ENCODE data around the gene TAB3.

Gene TAB3

DNA sequence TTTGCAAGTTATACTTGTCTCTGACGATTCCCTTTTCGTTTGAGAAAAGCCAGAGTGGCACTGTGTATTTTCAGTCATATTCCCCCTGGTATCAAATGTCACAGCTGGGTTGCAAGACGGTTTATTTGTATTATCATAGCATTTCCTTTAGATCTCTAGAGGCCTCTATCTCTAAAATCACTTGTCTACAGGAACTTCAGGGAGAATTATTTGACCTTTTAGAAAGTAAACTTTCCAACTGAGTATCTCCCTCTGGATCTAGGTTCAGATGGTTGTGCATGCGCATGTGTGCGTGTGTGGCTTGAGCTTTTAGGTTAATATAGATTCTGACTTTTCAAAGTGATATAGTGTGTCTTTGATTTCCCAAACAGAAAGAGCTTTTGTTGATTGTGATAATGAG, 15.1 kb upstream of the TAB3 start:
- Histone ChIP-seq H3K9me3 (ENCODE audit: low read length) (no peaks in the 10 kb centered on the region), H3K4me1 (ENCODE audit: insufficient read depth, low read length) (no peaks in the 10 kb centered on the region), H3K27me3 (ENCODE audit: insufficient read depth, low read length) (no peaks in the 10 kb centered on the region), H3K36me3 (ENCODE audit: insufficient read depth, low read length) (no peaks in the 10 kb centered on the region), H3K4me3 (ENCODE audit: low read length) (no peak overlapping the region), H2AFZ (ENCODE audit: low read depth, low read length) (no peak overlapping the region)

GRCh38 chrX:30900227-30900626, 11.2 kb upstream of the TAB3 start:
- Histone ChIP-seq H3K27me3 (ENCODE audit: insufficient read depth, low read length) (no peaks in the 10 kb centered on the region), H3K4me1 (ENCODE audit: insufficient read depth, low read length) (no peaks in the 10 kb centered on the region), H3K9me3 (ENCODE audit: low read length) (no peaks in the 10 kb centered on the region), H3K36me3 (ENCODE audit: insufficient read depth, low read length) (no peaks in the 10 kb centered on the region), H3K4me3 (ENCODE audit: low read length) (no peak overlapping the region), H2AFZ (ENCODE audit: low read depth, low read length) (no peak overlapping the region)

GRCh38 chrX:30898886-30899285, 9.8 kb upstream of the TAB3 start:
- H2AFZ ChIP-seq (ENCODE audit: low read depth, low read length): no peak overlapping the region
- H3K27me3 ChIP-seq (ENCODE audit: insufficient read depth, low read length): no peaks in the 10 kb centered on the region
- no peaks in the 10 kb centered on the region for H3K9me3 ChIP-seq (ENCODE audit: low read length)
- no peaks in the 10 kb centered on the region for H3K4me1 ChIP-seq (ENCODE audit: insufficient read depth, low read length)
- no peak overlapping the region for H3K4me3 ChIP-seq (ENCODE audit: low read length)
- H3K36me3 ChIP-seq (ENCODE audit: insufficient read depth, low read length): no peaks in the 10 kb centered on the region

- Histone ChIP-seq H2AFZ (ENCODE audit: low read depth, low read length) (no peak overlapping the region), H3K36me3 (ENCODE audit: insufficient read depth, low read length) (no peaks in the 10 kb centered on the region), H3K9me3 (ENCODE audit: low read length) (no peaks in the 10 kb centered on the region), H3K4me3 (ENCODE audit: low read length) (no peak overlapping the region), H3K27me3 (ENCODE audit: insufficient read depth, low read length) (peaks cover 2% of the 10 kb centered on the region), H3K4me1 (ENCODE audit: insufficient read depth, low read length) (no peaks in the 10 kb centered on the region)
Observed at GRCh38 chrX:30895370-30895769, 6.3 kb upstream of the TAB3 start.

DNA sequence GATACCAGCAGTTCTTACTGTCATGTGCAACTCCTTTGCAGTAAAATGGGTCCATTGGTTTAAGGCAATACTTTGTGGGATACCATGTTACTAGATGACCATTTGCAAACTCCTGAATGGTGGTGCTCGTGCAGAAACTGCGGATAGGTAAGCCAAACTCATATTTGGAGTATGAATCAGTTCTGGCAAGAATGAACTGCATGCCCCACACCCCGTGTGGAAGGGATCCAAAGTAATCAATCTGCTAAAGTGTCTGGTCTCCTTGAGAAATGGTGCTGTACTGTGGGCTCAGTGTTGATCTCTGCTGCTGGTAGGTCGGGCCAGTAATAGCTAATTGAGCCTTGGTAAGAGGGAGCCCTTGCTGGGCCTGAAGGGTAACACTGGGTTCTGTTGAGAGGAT, 4.2 kb upstream of the TAB3 start:
- Histone ChIP-seq H3K27me3 (ENCODE audit: insufficient read depth, low read length) (peaks cover 2% of the 10 kb centered on the region), H3K4me3 (ENCODE audit: low read length) (no peak overlapping the region), H3K4me1 (ENCODE audit: insufficient read depth, low read length) (peaks cover 3% of the 10 kb centered on the region), H3K9me3 (ENCODE audit: low read length) (no peaks in the 10 kb centered on the region), H2AFZ (ENCODE audit: low read depth, low read length) (no peak overlapping the region), H3K36me3 (ENCODE audit: insufficient read depth, low read length) (no peaks in the 10 kb centered on the region)

- peaks cover 6% of the 10 kb centered on the region for H3K4me1 ChIP-seq (ENCODE audit: insufficient read depth, low read length)
- no peaks in the 10 kb centered on the region for H3K36me3 ChIP-seq (ENCODE audit: insufficient read depth, low read length)
- H3K9me3 ChIP-seq (ENCODE audit: low read length): no peaks in the 10 kb centered on the region
- H2AFZ ChIP-seq (ENCODE audit: low read depth, low read length): no peak overlapping the region
- peaks cover 2% of the 10 kb centered on the region for H3K27me3 ChIP-seq (ENCODE audit: insufficient read depth, low read length)
- H3K4me3 ChIP-seq (ENCODE audit: low read length): no peak overlapping the region
Observed at GRCh38 chrX:30892591-30892990, 3.5 kb upstream of the TAB3 start.

GRCh38 chrX:30888526-30889146, 418 bp downstream of the TAB3 start:
- peaks cover 6% of the 10 kb centered on the region for H3K4me1 ChIP-seq (ENCODE audit: insufficient read depth, low read length)
- H3K4me3 ChIP-seq (ENCODE audit: low read length): peak overlapping the region; percentile 94
- H3K36me3 ChIP-seq (ENCODE audit: insufficient read depth, low read length): no peaks in the 10 kb centered on the region
- no peaks in the 10 kb centered on the region for H3K9me3 ChIP-seq (ENCODE audit: low read length)
- no peak overlapping the region for H2AFZ ChIP-seq (ENCODE audit: low read depth, low read length)
- H3K27me3 ChIP-seq (ENCODE audit: insufficient read depth, low read length): peaks cover 2% of the 10 kb centered on the region

DNA sequence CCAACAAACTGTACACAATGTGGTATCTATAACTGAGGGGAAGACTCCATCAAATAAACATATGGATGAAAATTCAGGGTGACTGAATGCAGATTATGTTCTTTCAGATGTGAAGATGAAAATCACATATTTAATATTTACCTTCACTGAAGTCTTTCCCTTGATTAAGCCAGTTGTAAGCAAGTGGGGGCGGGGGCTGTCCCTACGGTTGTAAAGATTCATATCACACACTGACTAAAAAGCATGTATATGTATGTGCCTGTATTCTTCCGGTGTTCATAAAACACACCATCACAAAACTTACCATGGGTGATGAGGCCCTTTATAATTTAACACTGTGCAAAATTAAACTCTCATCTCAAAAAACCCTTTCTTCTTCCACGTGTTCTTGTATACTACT, 1.3 kb downstream of the TAB3 start:
- H2AFZ ChIP-seq (ENCODE audit: low read depth, low read length): no peak overlapping the region
- H3K4me3 ChIP-seq (ENCODE audit: low read length): peak overlapping the region; percentile 94
- H3K27me3 ChIP-seq (ENCODE audit: insufficient read depth, low read length): peaks cover 2% of the 10 kb centered on the region
- peaks cover 6% of the 10 kb centered on the region for H3K4me1 ChIP-seq (ENCODE audit: insufficient read depth, low read length)
- no peaks in the 10 kb centered on the region for H3K36me3 ChIP-seq (ENCODE audit: insufficient read depth, low read length)
- H3K9me3 ChIP-seq (ENCODE audit: low read length): no peaks in the 10 kb centered on the region

GRCh38 chrX:30887288-30887687, 1.8 kb downstream of the TAB3 start:
- H3K4me3 ChIP-seq (ENCODE audit: low read length): peak overlapping the region; percentile 94
- peaks cover 6% of the 10 kb centered on the region for H3K4me1 ChIP-seq (ENCODE audit: insufficient read depth, low read length)
- peaks cover 2% of the 10 kb centered on the region for H3K27me3 ChIP-seq (ENCODE audit: insufficient read depth, low read length)
- H3K9me3 ChIP-seq (ENCODE audit: low read length): no peaks in the 10 kb centered on the region
- H2AFZ ChIP-seq (ENCODE audit: low read depth, low read length): no peak overlapping the region
- H3K36me3 ChIP-seq (ENCODE audit: insufficient read depth, low read length): no peaks in the 10 kb centered on the region

GRCh38 chrX:30885136-30885535, 3.9 kb downstream of the TAB3 start:
- Histone ChIP-seq H2AFZ (ENCODE audit: low read depth, low read length) (no peak overlapping the region), H3K36me3 (ENCODE audit: insufficient read depth, low read length) (no peaks in the 10 kb centered on the region), H3K4me3 (ENCODE audit: low read length) (no peak overlapping the region), H3K27me3 (ENCODE audit: insufficient read depth, low read length) (no peaks in the 10 kb centered on the region), H3K4me1 (ENCODE audit: insufficient read depth, low read length) (peaks cover 6% of the 10 kb centered on the region), H3K9me3 (ENCODE audit: low read length) (no peaks in the 10 kb centered on the region)

- Histone ChIP-seq H2AFZ (ENCODE audit: low read depth, low read length) (no peak overlapping the region), H3K4me3 (ENCODE audit: low read length) (no peak overlapping the region), H3K4me1 (ENCODE audit: insufficient read depth, low read length) (peaks cover 2% of the 10 kb centered on the region), H3K36me3 (ENCODE audit: insufficient read depth, low read length) (no peaks in the 10 kb centered on the region), H3K9me3 (ENCODE audit: low read length) (no peaks in the 10 kb centered on the region), H3K27me3 (ENCODE audit: insufficient read depth, low read length) (no peaks in the 10 kb centered on the region)
Observed at GRCh38 chrX:30883138-30883537, 5.9 kb downstream of the TAB3 start.

GRCh38 chrX:30881797-30882196, 7.3 kb downstream of the TAB3 start:
- H3K4me3 ChIP-seq (ENCODE audit: low read length): no peak overlapping the region
- no peak overlapping the region for H2AFZ ChIP-seq (ENCODE audit: low read depth, low read length)

DNA sequence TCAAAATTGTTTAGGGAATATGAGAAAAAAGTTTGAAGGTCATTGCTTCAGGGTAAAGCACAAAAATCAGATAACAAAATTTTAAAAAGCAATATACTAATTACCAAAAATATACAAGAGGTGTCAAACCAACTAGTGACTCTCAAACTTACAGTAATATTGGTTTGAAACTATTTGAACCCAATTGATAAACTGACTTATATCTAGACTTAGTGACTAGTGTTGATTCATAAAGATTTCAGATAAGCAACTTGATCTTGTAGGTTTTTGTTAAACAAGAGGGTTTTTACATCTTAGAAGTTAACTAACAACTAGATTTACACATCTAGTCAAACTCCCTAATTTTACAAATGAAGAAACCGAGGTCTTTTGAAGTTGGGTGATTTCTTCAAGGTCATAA, 7.7 kb downstream of the TAB3 start:
- Histone ChIP-seq H3K27me3 (ENCODE audit: insufficient read depth, low read length) (no peaks in the 10 kb centered on the region), H3K4me1 (ENCODE audit: insufficient read depth, low read length) (no peaks in the 10 kb centered on the region), H2AFZ (ENCODE audit: low read depth, low read length) (no peak overlapping the region), H3K36me3 (ENCODE audit: insufficient read depth, low read length) (no peaks in the 10 kb centered on the region), H3K4me3 (ENCODE audit: low read length) (no peak overlapping the region), H3K9me3 (ENCODE audit: low read length) (no peaks in the 10 kb centered on the region)

More at GRCh38 chrX:30881797-30882196, 7.3 kb downstream of the TAB3 start:
- Histone ChIP-seq H3K36me3 (ENCODE audit: insufficient read depth, low read length) (no peaks in the 10 kb centered on the region), H3K4me1 (ENCODE audit: insufficient read depth, low read length) (no peaks in the 10 kb centered on the region), H3K9me3 (ENCODE audit: low read length) (no peaks in the 10 kb centered on the region), H3K27me3 (ENCODE audit: insufficient read depth, low read length) (no peaks in the 10 kb centered on the region)

DNA sequence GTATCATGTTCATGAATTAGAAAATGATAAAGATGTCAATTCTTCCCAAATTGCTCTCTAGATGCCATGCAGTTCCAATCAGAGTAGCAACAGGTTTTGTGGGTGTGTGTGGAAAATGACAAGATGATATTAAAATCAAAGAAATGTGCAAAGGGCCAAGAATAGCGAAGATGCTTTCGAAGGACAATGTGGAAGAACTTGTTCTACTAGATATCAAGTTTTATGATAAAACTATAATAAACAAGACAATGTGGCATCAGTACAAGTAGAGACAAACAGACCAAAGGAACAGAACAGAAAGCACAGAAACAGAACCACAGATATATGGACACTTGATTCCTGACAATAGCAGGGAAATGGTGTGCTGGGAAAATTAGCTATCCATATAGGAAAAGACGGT, 9.0 kb downstream of the TAB3 start:
- H3K4me3 ChIP-seq (ENCODE audit: low read length): no peak overlapping the region
- no peak overlapping the region for H2AFZ ChIP-seq (ENCODE audit: low read depth, low read length)
- H3K27me3 ChIP-seq (ENCODE audit: insufficient read depth, low read length): no peaks in the 10 kb centered on the region
- no peaks in the 10 kb centered on the region for H3K36me3 ChIP-seq (ENCODE audit: insufficient read depth, low read length)
- no peaks in the 10 kb centered on the region for H3K4me1 ChIP-seq (ENCODE audit: insufficient read depth, low read length)
- H3K9me3 ChIP-seq (ENCODE audit: low read length): no peaks in the 10 kb centered on the region

Measured in neuron (in vitro differentiated cells).